Measurements from ENCODE around the gene SEC31B.

GRCh38 chr10:100562008-100562672, 42.5 kb upstream of the SEC31B start:
- TF ChIP-seq, protein P1, sequence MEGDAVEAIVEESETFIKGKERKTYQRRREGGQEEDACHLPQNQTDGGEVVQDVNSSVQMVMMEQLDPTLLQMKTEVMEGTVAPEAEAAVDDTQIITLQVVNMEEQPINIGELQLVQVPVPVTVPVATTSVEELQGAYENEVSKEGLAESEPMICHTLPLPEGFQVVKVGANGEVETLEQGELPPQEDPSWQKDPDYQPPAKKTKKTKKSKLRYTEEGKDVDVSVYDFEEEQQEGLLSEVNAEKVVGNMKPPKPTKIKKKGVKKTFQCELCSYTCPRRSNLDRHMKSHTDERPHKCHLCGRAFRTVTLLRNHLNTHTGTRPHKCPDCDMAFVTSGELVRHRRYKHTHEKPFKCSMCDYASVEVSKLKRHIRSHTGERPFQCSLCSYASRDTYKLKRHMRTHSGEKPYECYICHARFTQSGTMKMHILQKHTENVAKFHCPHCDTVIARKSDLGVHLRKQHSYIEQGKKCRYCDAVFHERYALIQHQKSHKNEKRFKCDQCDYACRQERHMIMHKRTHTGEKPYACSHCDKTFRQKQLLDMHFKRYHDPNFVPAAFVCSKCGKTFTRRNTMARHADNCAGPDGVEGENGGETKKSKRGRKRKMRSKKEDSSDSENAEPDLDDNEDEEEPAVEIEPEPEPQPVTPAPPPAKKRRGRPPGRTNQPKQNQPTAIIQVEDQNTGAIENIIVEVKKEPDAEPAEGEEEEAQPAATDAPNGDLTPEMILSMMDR (IDR thresholded peaks at IDR 0.05): peak; percentile 58 to 77 (median 73)
- no peak for TF ChIP-seq POLR2A (IDR thresholded peaks at IDR 0.05)
- TF ChIP-seq EP300 (IDR thresholded peaks at IDR 0.05): peak in 1 of 2 donors; percentile 31

Measured in tibial nerve (tissue), 4 donors.